GM12801 (cell line): ENCODE data around the gene SLC10A1.

Experiments
- CTCF ChIP-seq: IDR thresholded peaks from one replicate; pipeline ENCODE4 v1.5.1; 2011; ENCODE audit warnings: control low read depth; ENCODE audit not compliant: insufficient read length; ENCODE audit errors: extremely low read depth

The SLC10A1 gene

GRCh38 chr14:69726761-69727511, 70.1 kb downstream of the SLC10A1 start:
- TF ChIP-seq CTCF = peak; percentile 47
